GM18511 (cell line): ENCODE measurements around the gene RIC1.
A peak's percentile ranks its signal among the peaks of the same experiment; 100 is the strongest.
"Not testable (repeated sequence)": the region's sequence is repeated elsewhere in the genome, so short reads cannot be mapped to it uniquely, and the experiment has no call there.

Experiments
- ATAC-seq: cut with Tn5 transposase; IDR thresholded peaks from one replicate; pipeline ENCODE4 v1.9.1; 2021; ENCODE audit warnings: mild to moderate bottlenecking, moderate library complexity; ENCODE audit not compliant: unreplicated experiment

RIC1 gene

DNA sequence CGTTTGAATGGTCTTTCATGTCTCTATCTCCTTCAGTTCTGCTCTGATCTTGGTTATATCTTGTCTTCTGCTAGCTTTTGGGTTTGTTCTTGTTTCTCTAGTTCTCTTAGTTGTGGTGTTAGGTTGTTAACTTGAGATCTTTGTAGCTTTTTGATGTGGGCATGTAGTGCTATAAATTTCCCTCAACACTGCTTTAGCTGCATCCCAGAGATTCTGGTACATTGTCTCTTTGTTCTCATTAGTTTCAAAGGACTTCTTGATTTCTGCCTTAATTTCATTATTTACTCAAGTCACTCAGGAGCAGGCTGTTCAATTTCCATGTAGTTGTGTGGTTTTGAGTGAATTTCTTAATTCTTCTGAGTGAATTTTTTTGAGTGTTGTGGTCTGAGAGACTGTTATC, 33.9 kb downstream of the RIC1 start:
- not testable (repeated sequence) for ATAC-seq

DNA sequence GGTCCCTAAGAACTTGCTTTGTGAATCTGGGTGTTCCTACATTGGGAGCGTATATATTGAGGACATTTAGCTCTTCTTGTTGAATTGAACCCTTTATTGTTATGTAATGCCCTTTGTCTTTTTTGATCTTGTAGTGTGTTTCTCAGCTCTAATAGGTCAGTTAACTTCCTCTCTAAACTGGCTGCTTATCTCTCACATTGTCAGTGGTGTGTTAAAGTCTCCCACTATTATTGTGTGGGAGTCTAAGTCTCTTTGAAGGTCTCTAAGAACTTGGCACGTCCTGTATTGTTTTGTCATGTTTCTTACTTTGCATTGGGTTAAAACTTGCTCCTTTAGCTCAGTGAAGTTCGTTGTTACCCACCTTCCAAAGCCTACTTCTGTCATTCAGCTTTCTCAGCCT, 36.2 kb downstream of the RIC1 start:
- ATAC-seq = no peak

DNA sequence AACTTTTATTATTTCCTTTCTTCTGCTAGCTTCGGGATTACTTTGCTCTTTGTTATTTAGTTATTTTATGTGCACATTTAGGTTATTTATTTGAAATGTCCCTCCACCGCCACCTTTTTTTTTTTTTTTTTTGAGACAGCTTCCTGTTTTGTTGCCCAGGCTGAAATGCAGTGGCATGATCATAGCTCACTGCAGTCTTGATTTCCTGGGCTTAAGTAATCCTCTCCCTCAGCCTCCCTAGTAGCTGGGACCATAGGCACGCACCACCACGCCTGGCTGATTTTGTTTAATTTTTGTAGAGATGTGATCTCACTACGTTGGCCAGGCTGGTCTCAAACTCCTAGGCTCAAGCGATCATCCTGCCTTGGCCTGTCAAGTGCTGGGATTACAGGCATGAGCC, 38.5 kb downstream of the RIC1 start:
- ATAC-seq = no peak

DNA sequence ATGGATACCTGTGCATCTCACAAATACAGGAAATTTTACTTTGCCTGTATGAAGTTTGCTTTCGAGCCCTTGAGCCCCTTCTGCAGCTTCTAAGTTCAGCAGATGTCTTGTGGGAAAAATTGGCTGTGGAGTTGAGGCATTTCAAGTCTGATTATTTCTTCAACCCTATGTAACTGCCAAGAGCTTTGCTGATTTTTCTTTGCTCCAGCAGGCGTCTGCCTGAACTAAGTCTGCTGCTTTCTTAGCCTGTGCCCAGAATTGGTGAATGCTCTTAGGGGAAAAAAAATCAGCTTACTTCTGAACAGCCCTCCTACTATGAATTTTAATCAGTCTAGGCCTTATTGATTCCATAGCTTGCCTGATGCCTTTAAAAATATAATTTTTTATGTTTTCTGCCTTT, 41.2 kb downstream of the RIC1 start:
- ATAC-seq = no peak

DNA sequence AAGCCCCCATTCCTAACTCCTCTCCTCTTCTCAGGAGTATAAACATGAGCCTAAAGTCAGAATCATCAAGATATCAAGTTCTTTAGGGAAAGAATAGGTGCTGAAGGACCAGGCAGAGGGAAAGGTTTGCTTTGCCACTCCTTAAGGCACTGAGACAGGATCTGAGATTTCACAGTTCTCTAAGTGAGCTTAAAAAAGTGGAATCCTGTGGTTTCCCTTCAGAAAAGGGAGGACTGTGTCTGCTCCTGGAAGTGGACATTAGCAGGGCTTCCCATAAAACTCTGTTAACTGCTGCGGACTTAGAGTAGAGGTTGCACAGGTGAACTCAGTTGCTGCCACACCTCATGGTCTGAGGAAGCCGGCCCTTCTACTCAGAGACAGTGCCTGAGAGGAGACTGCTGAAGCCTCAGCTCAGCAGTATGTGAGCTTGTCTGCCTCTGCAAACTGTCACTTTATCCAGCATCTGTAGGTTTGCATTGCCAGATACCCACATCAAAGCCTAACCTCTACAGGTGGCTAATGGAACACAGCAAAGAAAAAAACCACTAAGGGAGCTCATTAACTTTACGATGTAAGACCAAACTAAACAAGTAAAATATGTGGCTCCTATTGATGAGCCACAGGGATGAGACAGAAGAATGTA, 42.9 kb downstream of the RIC1 start:
- no peak for ATAC-seq

DNA sequence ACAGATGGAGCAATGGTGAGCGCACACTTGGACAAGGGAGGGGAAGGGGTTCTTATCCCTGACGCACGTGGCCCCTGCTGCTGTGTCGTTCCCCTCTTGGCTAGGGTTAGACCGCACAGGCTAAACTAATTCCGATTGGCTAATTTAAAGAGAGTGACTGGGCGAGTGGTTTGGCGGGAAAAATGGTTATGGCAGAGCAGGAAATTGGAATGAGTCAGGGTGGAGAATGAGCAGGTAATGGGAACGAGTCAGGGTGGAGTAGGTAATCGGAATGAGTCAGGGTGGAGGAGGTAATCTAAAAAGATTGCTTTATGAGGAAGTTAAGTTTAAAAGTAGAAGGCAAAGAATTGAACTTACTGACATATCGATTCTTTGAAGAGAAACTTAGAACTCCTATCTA, 46.1 kb downstream of the RIC1 start:
- not testable (repeated sequence) for ATAC-seq

DNA sequence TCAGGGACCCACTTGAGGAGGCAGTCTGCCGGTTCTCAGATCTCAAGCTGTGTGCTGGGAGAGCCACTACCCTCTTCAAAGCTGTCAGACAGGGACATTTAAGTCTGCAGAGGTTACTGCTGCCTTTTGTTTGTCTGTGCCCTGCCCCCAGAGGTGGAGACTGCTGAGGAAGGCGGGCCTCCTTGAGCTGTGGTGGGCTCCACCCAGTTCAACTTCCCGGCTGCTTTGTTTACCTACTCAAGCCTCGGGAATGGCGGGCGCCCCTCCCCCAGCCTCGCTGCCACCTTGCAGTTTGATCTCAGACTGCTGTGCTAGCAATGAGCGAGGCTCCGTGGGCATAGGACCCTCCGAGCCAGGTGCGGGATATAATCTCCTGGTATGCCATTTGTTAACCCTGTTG, 54.7 kb downstream of the RIC1 start:
- ATAC-seq = not testable (repeated sequence)

DNA sequence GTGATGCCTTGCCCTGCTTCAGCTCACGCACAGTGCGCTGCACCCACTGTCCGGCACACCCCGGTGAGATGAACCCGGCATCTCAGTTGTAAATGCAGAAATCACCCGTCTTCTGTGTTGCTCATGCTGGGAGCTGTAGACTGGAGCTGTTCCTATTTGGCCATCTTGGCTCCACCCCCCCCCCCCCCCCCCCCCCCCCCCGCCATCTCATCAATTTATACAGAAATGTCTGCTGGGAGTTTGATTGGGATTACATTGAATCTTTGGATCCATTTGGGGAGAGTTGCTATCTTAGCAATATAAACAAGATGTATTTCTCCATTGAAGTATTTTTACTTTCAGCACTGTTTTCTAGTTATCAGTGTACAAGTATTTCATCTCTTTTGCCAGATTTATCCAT, 55.2 kb downstream of the RIC1 start:
- no peak for ATAC-seq

DNA sequence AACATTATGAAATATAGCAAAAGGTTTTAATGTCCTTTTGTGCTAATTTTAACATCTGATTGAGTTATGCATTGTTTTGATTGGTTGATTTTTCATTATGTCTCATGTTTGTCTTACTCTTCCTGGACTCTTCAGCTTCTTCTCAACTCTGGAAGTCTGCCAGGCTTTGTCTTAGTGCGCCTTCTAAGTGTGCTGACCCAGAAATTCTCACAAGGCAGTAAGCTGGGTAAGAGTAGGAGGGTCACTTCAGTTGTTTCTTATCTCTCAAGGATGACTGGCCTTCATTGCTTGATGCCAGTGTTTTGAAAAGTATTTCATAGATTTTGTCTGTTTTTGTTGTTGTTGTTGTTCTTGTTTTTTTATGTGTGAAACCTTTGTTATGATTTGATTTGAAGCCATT, 59.2 kb downstream of the RIC1 start:
- ATAC-seq = no peak

DNA sequence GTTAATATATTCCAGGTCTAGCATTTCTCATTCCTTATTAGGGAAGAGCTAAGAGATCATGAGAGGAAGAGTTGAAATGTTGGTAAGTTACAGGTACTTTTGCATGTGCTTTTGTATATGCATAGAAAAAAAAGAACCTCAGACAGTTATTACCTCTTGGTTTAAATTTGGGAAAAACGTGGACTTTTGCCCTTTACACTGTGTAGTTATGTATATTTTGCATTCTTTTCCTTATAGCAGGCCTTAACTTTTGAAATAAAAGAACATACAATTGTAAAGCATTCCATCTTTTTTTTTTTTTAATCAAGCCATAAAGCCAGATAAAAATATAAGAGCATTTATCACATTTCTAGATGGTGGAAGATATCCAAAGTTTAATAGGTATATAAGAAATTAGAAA, 61.4 kb downstream of the RIC1 start:
- no peak for ATAC-seq

DNA sequence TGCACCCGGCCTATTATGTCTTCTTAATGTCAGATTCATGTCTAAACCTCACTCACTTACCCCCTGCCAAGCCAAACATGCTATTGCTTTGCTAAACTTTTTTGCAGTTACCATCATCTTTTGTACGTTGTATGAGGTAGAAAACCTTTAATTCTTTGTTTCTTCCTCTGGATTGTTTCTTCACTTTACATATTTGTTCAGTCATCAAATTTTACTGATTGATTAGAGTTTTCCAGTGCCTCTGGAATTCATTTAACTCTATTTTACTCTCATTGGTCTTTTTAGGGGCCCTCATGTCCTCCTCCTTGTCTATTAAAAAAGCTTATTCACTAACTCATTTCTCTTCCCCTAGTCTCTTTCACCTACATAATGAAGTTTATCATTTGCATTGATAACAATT, 67.0 kb downstream of the RIC1 start:
- ATAC-seq = no peak

DNA sequence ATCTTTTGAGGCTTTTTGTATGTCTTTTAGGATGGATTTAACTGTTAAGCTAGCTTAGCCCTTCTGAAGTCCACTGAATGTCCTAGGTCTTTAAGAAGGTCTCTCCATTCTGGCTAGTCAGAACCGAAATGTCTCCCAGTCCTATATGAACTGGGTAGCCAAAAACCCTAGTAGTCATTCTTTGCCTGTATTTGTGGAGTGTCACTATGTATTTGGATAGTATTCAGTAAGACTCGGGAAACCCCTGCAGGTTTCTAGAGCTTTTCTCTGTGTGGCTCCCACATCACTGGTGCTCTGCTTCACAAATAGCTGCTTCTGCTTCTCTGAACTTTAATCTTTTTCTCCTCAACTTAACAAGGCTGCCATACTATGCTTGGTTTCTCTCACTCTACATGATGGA, 68.0 kb downstream of the RIC1 start:
- ATAC-seq = peak; percentile 50

DNA sequence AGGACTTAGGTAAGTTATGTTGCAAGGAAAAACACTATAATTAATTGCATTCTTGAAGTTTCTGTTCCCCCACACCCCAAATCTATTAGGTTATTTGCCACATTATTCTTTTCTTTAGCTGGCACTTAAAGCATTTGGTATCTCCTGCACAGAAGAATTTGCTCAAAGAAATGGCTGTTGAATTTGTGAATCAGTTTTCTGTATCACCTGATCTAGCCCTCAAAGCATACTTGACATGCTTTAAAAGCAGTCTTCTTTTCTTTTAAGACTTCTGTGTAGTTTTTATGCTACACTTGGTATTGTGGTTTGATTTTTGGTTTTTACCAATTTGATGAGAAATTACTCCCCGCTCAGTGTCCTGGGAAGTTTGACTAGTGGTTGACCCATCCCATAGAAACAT, 69.1 kb downstream of the RIC1 start:
- ATAC-seq = no peak

DNA sequence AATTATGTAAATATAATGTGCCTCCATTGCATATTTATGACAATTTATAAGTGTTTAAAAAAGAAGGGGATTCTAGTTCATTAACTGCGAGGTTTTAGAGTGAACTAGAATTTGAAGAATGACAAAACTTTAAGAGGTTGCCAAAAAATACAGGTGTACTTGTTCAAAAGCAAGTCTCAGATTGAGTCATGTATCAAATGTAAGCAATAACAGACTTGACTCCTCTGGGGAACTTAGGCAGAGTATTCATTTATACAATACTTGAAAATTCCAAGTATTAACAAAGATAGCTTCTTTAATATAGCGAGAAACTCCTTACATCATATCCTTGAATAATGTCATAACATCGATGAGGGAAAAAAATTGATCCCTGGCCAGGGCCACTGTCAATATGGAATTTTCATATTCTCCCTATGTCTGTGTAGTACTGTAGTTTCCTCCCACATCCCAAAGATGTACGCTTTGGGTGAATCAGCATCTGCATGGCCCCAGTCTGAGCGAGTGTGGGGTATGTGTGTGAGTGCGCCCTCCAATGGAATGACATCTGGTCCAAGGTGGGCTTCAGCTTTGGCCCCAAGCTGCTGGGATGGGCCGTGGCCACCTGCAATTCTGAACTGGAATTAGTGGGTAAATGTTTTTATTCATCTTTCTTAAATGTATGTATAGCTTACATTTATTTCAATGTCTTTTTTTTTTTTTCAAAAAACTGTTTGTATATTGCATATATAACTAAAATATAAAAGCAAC, 70.1 kb downstream of the RIC1 start:
- no peak for ATAC-seq

DNA sequence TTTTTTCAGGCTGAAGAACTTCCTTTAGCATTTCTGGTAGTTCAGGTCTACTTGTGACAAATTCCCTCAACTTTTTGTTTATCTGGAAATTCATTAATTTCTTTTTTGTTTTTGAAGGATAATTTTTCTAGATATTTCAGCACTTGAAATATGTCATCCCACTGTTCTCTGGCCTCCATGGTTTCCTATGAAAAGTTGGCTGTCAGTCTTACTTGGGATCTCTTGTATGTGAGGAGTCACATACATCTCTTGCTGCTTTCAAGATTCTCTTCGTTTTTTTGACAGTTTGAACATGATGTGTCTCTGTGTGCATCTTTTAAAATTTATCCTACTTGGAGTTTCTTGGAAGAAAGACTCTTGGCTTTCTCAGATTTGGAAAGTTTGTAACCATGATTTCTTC, 79.5 kb downstream of the RIC1 start:
- no peak for ATAC-seq

DNA sequence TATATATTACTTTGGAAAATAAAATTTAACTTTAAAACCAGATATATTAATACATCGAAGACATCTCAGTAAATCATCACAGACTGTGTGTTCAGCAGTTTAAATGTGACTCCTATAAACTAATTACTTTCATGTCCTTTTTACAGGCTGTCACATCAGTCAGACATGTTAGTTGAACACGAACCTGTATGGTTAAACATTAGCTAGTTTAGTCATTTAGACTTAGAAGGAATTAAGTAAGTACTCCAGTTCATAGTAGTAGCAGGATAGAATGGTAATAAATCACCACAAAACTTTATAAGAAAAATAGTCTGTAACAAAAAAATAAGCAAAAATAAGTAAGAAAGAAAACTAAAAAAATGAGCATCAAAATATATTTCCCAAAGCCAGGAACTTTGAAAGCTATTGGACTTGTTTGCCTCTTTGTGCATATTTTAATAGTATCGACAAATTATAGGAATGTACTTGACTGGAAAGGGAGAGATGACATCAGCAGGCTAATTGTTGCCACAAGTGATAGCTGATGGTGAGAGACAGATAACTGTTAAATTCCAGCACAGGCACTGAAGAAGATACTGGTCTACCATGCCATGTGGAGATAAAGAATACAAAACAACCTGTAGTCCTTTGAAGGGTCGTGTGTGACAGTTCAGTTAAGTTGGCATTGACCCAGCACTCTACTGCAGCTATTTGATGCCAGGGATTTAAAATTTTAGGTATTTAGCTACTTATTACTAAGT, 83.9 kb downstream of the RIC1 start:
- ATAC-seq = no peak

DNA sequence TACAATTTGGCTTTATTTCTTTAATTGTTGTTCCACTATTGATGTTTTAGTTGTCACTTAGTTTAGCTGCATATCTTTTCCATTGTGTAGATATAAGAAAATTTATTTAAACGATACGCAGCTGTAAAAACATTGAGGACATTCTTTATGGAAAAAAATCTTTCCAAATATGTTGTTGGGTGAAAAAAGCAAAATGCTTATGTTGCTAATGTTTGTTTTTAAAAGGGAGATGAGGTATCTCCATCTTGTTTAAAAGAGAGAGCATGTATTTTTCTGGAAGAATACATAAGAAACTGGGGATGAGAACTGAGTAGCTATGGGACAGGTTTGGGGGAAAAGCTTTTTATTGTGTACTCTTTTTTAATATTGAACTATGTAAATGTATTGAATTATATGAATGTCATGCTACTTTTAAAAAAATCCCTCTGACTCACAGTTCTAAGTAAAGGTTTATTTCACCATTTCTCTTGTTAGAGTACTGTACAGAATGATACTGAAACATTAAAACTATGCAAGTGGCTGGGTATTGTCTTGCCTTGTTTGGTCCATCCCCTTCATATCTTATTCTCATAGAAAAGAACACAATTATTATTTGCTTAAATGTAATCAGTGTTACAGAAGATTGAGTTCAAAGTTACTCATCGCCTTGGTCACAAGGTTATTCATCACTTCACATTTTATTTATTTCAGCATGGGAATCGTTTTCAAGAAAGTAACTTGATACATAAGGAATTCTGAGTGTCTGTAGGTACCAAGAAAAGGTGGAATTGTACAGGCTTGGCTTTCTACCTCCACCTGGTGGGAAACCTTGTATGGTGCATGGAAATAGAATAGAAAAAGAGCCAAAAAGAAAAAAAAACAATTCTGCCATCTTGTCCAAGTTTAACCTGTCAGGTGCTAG, 85.8 kb downstream of the RIC1 start:
- ATAC-seq = no peak

DNA sequence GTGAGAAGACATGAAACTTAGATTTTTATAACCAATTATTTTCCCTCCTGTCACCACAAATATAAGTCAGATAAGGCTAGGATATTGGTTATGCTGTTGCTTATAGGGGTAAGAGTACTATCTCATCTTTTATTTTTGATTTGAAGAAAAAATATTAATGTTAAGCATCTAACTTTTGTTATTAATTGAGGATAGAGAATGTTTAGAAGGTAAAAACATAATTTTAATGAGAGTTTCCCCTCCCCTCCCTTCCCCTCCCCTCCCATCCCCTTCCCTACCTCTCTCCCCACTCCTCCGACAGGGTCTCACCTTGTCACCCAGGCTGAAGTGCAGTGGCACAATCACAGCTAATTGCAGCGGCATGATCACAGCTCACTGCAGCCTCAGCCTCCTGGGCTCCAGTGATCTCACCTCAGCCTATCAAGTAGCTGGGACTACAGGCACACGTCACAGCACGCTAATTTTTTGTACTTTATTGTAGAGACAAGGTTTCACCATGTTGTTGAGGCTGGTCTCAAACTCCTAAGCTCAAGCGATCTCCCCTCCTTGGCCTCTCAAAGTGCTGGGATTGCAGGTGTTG, 86.7 kb downstream of the RIC1 start:
- no peak for ATAC-seq

DNA sequence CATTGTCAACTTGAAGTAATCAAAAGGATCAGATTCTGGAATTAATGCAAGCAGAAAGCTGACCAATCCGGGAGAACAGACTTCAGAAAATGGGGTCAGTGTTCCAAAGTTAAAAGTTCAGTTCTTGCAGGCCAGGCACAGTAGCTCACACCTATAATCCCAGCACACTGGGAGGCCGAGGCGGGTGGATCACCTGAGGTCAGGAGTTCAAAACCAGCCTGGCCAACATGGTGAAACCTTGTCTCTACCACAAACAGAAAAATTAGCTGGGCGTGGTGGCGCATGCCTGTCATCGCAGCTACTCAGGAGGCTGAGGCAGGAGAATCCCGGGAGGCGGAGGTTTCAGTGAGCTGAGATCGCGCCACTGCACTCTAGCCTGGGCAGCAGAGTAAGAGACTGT, 88.5 kb downstream of the RIC1 start:
- ATAC-seq = not testable (repeated sequence)

DNA sequence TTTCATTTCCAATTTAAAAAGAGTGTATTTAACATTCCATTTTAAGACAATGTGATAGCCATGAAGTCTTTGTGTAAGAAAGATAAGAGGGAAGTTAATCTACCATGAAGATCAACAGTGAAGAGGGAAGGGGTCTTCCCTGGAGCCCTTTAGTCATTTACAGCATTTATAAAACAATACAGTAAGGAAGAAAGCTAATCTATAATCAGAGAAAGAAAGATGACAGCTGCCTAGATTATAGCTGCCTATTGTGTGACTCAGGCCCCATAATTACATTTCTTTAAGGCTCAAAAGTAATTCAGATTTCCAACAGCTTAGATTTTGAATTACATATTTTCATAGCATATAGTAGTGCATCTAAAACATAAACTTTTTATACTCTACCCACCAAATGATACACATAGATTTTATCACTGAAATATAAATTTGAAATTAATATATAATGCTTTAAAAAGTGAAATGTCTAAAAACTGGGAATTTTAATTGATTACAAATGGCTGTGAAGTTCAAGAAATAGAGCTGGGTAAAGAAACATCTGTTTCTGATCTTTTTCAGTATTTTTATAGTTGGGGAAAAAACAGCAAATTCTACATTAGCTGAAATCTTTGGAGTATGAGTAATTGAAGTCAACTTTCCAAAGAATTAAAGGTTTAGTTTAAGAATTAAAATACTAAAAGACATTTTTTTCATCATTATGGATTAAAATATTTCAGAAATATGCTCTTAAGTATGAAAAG, 89.6 kb downstream of the RIC1 start:
- ATAC-seq = no peak
